Pancreas (tissue), 10 donors: ENCODE results near the gene ADAP2. TPM values are rescaled to one million over a fixed set of nuclear protein-coding genes. Genes with fewer than 3 reads are reported as not detected.
A peak's percentile ranks its signal among the peaks of the same experiment; 100 is the strongest.

ENCODE experiments used
- ATAC-seq, 4 donors: fragments of 200-7000 bp; cut with Tn5 transposase; one replicate each; pipeline versions ENCODE4 v1.8.0 to v1.9.1; 2020; ENCODE audit warnings: mild to moderate bottlenecking in 4 of 4, moderate library complexity in 4 of 4
- DNase-seq, 6 donors: peaks; one replicate each; pipeline ENCODE4 v3.0.0-alpha.2; 2020
- FAIRE-seq: peaks from 2 replicates; lab custom pipeline; 2012; peaks lifted over from hg19 to GRCh38; lab: Jason Lieb, UNC
- H3K27ac ChIP-seq, 4 donors: fragments of 200-600 bp; sonication (generic); 1 replicate in 3 of 4; 2 replicates in 1 of 4; pipeline versions ENCODE4 v1.5.0 to v1.8.0; 2020
- H3K27me3 ChIP-seq, 4 donors: fragments of 200-600 bp; one replicate each; pipeline ENCODE4 v1.8.0; 2021
- H3K36me3 ChIP-seq, 3 donors: fragments of 200-600 bp; sonication (generic) in 1 of 3; one replicate each; pipeline versions ENCODE4 v1.5.0 to v1.8.0; 2020 to 2021
- H3K4me1 ChIP-seq, 3 donors: fragments of 200-600 bp; one replicate each; pipeline ENCODE4 v1.8.0; 2021
- H3K4me3 ChIP-seq, 4 donors: fragments of 200-600 bp; sonication (generic) in 2 of 4; one replicate each; pipeline versions ENCODE4 v1.5.0 to v1.8.0; 2020 to 2021
- H3K9me3 ChIP-seq, 4 donors: fragments of 200-600 bp; one replicate each; pipeline ENCODE4 v1.8.0; 2021
- CTCF ChIP-seq, 4 donors: fragments of 200-600 bp; sonication (generic) in 3 of 4; IDR thresholded peaks; one replicate each; pipeline versions ENCODE4 v1.5.0 to v1.8.0; 2021; ENCODE audit warnings: antibody characterized with exemption in 4 of 4
- WGBS, 2 donors: extraction: QIAGEN DNeasy Blood & Tissue Kit; methylation state at CpG; one replicate each; pipeline ENCODE4 v1.1.7; 2013; 5-methylcytosine and 5-hydroxymethylcytosine counted together
- intact Hi-C, 3 donors: fragments of 100-400 bp; cut with DNase I; formaldehyde crosslinking; loops; one replicate each; pipeline versions ENCODE4 v1.11.1 to v1.14.2; 2022
- polyA plus RNA-seq, 2 donors: library from polyadenylated mRNA; stranded (reverse); fragments of 200-250 nt; gene quantifications; one replicate each; pipeline ENCODE4 v1.2.3, GENCODE V29; 2013
- total RNA-seq, 6 donors: library from RNA; stranded (reverse); fragmentation: NEBNext Ultra II Directional in 4 of 6; extraction: Animal tissue kit (Norgen Biotek cat#: 25700) in 4 of 6; gene quantifications; one replicate each; pipeline versions ENCODE4 v1.2.1 to v1.2.4, GENCODE V29; 2021 to 2023
- donor health status: healthy with polysubstance abuse.
- donor health status: DM: no; HTN: no; CAD: no; lungs with moderate emphysema.
- donor health status: DM: no; HTN: no; CAD: no.
- donor health status: control.
- donor health status: control.
- donor health status: Bipolar disorder and iron deficiency.
- donor health status: DM: yes; HTN: yes; CAD: no.
- donor health status: DM: no; HTN: no; CAD: no.
- donor health status: DM: no; HTN: no; CAD: no.
- donor health status: DM: yes; HTN: yes; CAD: no.

ADAP2 gene
- total and polyA plus RNA-seq, 8 donors = 2.1 to 13.3 (median 3.3) TPM

- H3K4me1 ChIP-seq = peaks cover 0 to 6% (median 4%) of the 10 kb centered on the region in 3 donors
These were observed 82.4 kb downstream of the ADAP2 start for GRCh38 chr17:31004160-31004559.

GRCh38 chr17:31007695-31008373, 86.1 kb downstream of the ADAP2 start:
- WGBS, 2 donors = 63 to 69% methylated on average over 9 of the region's 9 CpGs
- Histone ChIP-seq H3K27ac (peak overlapping the region; percentile 73 to 84 (median 81)), H3K27me3 (no peaks in the 10 kb centered on the region), H3K4me3 (peak overlapping the region; percentile 63 to 74 (median 70)), H3K36me3 (no peaks in the 10 kb centered on the region), H3K9me3 (no peaks in the 10 kb centered on the region), H3K4me1 (peaks cover 0 to 6% (median 4%) of the 10 kb centered on the region in 3 donors)
- no peak for TF ChIP-seq CTCF (IDR thresholded peaks at IDR 0.05)
- FAIRE-seq = no peak
- no peak for ATAC-seq
- DNase-seq = no peak
- intact Hi-C loops = no loop called here

More at GRCh38 chr17:31004160-31004559, 82.4 kb downstream of the ADAP2 start:
- intact Hi-C loops = no loop called here
- H3K36me3 ChIP-seq = peaks cover 0 to 7% (median 3%) of the 10 kb centered on the region in 3 donors
- no peak overlapping the region for H3K27ac ChIP-seq
- no peak for DNase-seq
- no peak for TF ChIP-seq CTCF (IDR thresholded peaks at IDR 0.05)
- no peak for ATAC-seq
- H3K9me3 ChIP-seq = no peaks in the 10 kb centered on the region
- no peak overlapping the region for H3K4me3 ChIP-seq
- H3K27me3 ChIP-seq = no peaks in the 10 kb centered on the region
- no peak for FAIRE-seq
- WGBS, 2 donors = 79 to 100% methylated on average over 1 to 2 of the region's 2 CpGs

GRCh38 chr17:31008374-31009041, 86.8 kb downstream of the ADAP2 start:
- FAIRE-seq (no peak), ATAC-seq (peak; percentile 83 to 89 (median 88)), DNase-seq (peak; percentile 63 to 90 (median 70))
- 1 to 2% methylated on average over 59 to 65 of the region's 65 CpGs for WGBS, 2 donors
- Histone ChIP-seq H3K4me1 (peaks cover 0 to 6% (median 4%) of the 10 kb centered on the region in 3 donors), H3K27me3 (no peaks in the 10 kb centered on the region), H3K9me3 (no peaks in the 10 kb centered on the region), H3K27ac (peak overlapping the region; percentile 73 to 84 (median 81)), H3K36me3 (no peaks in the 10 kb centered on the region), H3K4me3 (peak overlapping the region; percentile 63 to 74 (median 70))
- TF ChIP-seq CTCF (IDR thresholded peaks at IDR 0.05) = no peak
- intact Hi-C loops = no loop called here

Other genes with a start within 250 kb of the ADAP2 start
- gene CRLF3, start 97.3 kb upstream of the ADAP2 start, total RNA-seq = 1 to 10 TPM; 2.6 to 8.0 (median 3.2) TPM
- gene CRLF3, start 97.3 kb upstream of the ADAP2 start, polyA plus RNA-seq = 1 to 10 TPM; 2.5 to 2.7 TPM
- under 1 TPM; 0.35 to 0.95 (median 0.55) TPM for gene ATAD5, start 90.0 kb upstream of the ADAP2 start, total RNA-seq
- gene ATAD5, start 90.0 kb upstream of the ADAP2 start, polyA plus RNA-seq = under 1 TPM; 0.19 to 0.49 TPM
- gene TEFM, start 15.7 kb upstream of the ADAP2 start, total RNA-seq = 1 to 10 TPM; 3.2 to 6.9 (median 5.5) TPM
- gene TEFM, start 15.7 kb upstream of the ADAP2 start, polyA plus RNA-seq = 1 to 10 TPM; 3.6 to 6.3 TPM
- gene RNF135, start 49.1 kb downstream of the ADAP2 start, total RNA-seq = 10 to 100 TPM in 1 of 6 donors, 1 to 10 TPM in 5; 8.2 to 10.9 (median 8.6) TPM
- 1 to 10 TPM; 6.6 to 7.2 TPM for gene RNF135, start 49.1 kb downstream of the ADAP2 start, polyA plus RNA-seq
- 10 to 100 TPM; 22.9 to 38.4 (median 30.2) TPM for gene NF1, start 173.0 kb downstream of the ADAP2 start, total RNA-seq
- gene NF1, start 173.0 kb downstream of the ADAP2 start, polyA plus RNA-seq = 10 to 100 TPM in 1 of 2 donors, 1 to 10 TPM in 1; 6.6 to 11.2 TPM